GM18951 (cell line): ENCODE results near the gene CNDP2.

ENCODE experiments used
- POLR2A ChIP-seq: IDR thresholded peaks from 4 replicates; pipeline ENCODE4 v1.6.1; 2011; ENCODE audit warnings: mild to moderate bottlenecking; ENCODE audit not compliant: insufficient read length, insufficient read depth; ENCODE audit errors: extremely low read depth
- in situ Hi-C: fragments of 300-500 bp; cut with MboI; formaldehyde crosslinking; loops from one replicate; pipeline ENCODE4 v1.12.0; 2022; ENCODE audit warnings: low sequenced_read_pairs, mixed read lengths, inconsistent platforms; ENCODE audit not compliant: unreplicated experiment

CNDP2 gene

DNA sequence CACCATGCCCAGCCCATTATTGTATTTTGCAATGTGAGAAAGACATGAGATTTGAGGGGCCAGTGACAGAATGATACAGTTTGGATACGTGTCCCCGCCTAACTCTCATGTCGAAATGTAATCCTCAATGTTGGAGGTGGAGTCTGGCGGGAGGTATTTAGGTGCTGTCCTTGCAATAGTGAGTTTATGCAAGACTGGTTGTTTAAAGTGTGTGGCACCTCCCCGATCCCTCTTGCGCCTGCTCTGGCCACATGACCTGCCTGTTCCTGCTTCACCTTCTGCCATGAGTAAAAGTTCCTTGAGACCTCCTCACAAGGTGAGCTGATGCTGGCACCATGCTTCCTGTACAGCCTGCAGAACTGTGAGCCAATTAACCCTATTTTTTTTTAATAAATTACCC is 54.7 kb downstream of the CNDP2 start:
- in situ Hi-C loops: loop anchor here (10.0 to 25.0 kb wide), 2 partner anchors 189 to 356 kb away; no protein-coding TSS in a partner anchor
- TF ChIP-seq POLR2A: no peak

- TF ChIP-seq POLR2A: no peak
- in situ Hi-C loops: loop anchor here (10.0 to 25.0 kb wide), 2 partner anchors 189 to 357 kb away; no protein-coding TSS in a partner anchor
Observed at GRCh38 chr18:74551452-74551851, 55.3 kb downstream of the CNDP2 start.

DNA sequence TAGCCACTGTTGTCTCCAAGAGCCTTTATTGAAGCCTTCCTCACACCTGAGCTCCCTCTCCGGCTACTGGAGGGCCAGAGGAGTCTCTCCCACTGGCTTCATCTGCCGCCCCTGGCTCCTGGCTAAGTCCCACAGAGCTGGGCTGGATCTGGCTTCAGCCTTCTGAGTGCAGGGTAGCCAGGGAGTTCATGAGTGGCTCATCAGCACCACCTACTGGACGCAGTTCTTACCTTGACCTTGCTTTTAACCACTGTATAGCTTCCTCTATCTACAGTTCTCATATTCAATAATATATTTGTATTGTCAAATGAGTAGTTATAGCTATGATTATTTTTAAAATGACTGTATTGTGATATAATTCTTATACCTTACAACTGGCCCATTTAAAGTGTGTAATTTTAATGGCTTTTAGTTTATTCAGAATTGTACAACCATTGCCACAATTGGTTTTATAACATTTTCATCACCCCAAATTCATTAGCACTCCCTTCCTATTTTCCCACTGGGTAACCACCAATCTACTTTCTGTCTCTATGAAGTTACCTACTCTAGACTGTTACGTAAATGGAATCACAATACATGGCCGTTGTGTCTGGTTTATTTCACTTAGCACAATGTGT is 55.9 kb downstream of the CNDP2 start:
- in situ Hi-C loops: loop anchor here (10.0 to 25.0 kb wide), 2 partner anchors 190 to 357 kb away; no protein-coding TSS in a partner anchor
- TF ChIP-seq POLR2A: no peak

GRCh38 chr18:74556126-74556525 is 60.0 kb downstream of the CNDP2 start:
- in situ Hi-C loops: loop anchor here (10.0 to 25.0 kb wide), 2 partner anchors 194 to 361 kb away; no protein-coding TSS in a partner anchor
- TF ChIP-seq POLR2A: no peak

DNA sequence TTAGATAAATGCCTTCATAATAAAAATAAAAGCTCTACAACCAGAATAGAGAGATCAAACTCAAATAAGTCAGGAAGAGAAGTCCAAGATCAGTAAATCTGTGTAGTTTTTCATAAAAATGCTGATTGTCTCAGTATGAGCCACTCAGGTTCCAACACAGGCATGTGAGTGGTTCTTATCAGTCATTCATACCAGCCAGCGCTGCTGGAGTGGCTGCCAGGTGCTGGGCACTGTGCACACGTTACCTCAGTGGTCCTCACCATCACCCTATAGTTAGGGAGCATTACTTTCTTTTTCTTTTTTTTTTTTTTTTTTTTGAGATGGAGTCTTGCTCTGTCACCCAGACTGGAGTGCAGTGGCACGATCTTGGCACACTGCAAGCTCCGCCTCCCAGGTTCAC is 61.9 kb downstream of the CNDP2 start:
- in situ Hi-C loops: loop anchor here (10.0 to 25.0 kb wide), 2 partner anchors 196 to 363 kb away; no protein-coding TSS in a partner anchor
- TF ChIP-seq POLR2A: no peak

DNA sequence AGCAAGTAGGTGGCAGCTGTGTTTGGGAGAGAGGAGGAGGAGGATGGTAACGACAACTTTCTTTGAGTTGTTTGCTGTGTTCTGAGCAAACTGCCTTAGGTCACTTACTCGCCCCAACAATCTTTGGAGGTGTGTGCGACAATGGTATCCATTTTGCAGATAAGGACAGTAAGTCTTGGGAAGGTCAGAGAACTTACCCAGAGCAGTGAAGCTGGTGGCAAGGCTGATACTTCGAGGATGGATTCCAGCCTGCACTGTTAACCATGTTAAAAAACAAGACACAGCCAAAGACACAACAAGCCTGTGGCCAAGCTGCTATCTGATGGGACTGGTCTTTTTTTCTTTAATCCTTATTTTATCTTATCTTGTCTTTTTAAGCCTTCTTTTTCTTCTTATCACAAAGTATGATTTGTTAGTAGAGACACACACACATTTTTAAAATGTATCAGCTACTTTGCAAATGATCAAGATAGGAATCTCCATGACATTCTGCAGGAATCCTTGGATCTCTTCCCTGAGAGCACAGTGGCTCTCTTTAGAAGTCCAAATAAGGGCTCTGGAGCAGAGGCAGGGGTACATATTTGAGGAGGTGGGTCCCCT is 66.1 kb downstream of the CNDP2 start:
- TF ChIP-seq POLR2A: no peak
- in situ Hi-C loops: loop anchor here (25.0 kb wide), 1 partner anchor 200 kb away; no protein-coding TSS in a partner anchor

DNA sequence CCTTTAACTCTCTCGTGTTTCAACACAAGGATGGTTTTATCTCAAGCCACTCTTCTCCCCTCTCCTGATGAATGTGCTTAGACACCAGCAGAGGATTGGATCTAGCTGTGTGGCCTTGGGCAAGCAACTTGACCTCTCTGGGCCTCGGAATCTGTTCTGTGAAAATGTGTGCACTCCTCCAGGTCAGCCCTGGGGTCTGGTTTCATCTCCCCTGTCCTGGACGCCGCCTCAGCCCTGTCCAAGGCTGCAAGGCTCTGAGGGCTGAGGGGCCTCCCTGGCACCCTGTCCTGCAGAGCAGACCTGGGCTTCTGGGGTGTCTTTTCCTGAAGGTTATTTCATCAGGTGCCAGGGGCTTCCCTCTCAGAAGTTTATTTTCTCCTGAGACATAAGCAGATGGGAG is 66.6 kb downstream of the CNDP2 start:
- TF ChIP-seq POLR2A: no peak
- in situ Hi-C loops: loop anchor here (25.0 kb wide), 1 partner anchor 200 kb away; no protein-coding TSS in a partner anchor

GRCh38 chr18:74563999-74564398 is 67.8 kb downstream of the CNDP2 start:
- TF ChIP-seq POLR2A: no peak
- in situ Hi-C loops: loop anchor here (25.0 kb wide), 1 partner anchor 202 kb away; no protein-coding TSS in a partner anchor

- in situ Hi-C loops: loop anchor here (25.0 kb wide), 1 partner anchor 203 kb away; no protein-coding TSS in a partner anchor
Observed at GRCh38 chr18:74565164-74565563, 69.0 kb downstream of the CNDP2 start.

DNA sequence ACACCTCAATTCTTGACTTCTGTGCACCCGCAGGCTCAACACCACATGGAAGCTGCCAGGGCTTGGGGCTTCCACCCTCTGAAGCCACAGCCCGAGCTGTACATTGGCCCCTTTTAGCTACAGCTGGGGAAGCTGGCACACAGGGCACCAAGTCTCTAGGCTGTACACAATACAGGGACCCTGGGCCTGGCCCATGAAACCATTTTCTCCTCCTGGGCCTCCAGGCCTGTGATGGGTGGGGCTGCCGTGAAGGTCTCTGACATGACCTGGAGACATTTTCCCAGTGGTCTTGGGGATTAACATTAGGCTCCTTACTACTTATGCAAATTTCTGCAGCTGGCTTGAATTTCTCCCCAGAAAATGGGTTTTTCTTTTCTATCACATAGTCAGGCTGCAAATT is 69.8 kb downstream of the CNDP2 start:
- in situ Hi-C loops: loop anchor here (25.0 kb wide), 1 partner anchor 204 kb away; no protein-coding TSS in a partner anchor

GRCh38 chr18:74567822-74568221 is 71.7 kb downstream of the CNDP2 start:
- in situ Hi-C loops: loop anchor here (25.0 kb wide), 1 partner anchor 206 kb away; no protein-coding TSS in a partner anchor
- TF ChIP-seq POLR2A: no peak

DNA sequence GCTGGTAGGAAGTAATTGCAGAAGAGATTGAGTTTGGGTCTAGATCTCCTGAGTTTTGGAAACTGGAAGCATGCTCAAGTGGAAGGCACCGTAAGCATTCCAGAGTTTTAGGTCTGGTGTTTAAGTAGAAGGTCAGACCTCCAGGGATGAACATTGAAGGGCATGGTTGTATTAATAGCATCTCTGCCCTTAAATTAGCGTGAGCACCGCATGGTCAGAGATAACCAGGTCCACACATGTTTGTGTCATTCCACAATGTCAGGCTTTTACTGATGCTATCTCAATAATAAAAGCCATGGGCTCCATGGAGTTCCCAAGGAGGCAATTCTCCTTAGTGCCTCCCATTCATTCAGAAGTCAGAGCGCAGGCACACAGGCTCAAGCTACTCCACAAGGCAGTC is 73.2 kb downstream of the CNDP2 start:
- in situ Hi-C loops: loop anchor here (25.0 kb wide), 1 partner anchor 207 kb away; no protein-coding TSS in a partner anchor

GRCh38 chr18:74570266-74570665 is 74.1 kb downstream of the CNDP2 start:
- TF ChIP-seq POLR2A: no peak
- in situ Hi-C loops: loop anchor here (25.0 kb wide), 1 partner anchor 208 kb away; no protein-coding TSS in a partner anchor

More for the DNA sequence above, 73.2 kb downstream of the CNDP2 start:
- TF ChIP-seq POLR2A: no peak
